Measurements from ENCODE around the gene PAWR. TPM values are rescaled to one million over a fixed set of nuclear protein-coding genes. Genes with fewer than 3 reads are reported as not detected.

Gene PAWR
- total and polyA plus RNA-seq, 10 of the 15 experiments (the other 5 are each of a cell fraction or from before 2014, with no cell fraction given) = 8.1 to 70.6 (median 24.2) TPM

DNA sequence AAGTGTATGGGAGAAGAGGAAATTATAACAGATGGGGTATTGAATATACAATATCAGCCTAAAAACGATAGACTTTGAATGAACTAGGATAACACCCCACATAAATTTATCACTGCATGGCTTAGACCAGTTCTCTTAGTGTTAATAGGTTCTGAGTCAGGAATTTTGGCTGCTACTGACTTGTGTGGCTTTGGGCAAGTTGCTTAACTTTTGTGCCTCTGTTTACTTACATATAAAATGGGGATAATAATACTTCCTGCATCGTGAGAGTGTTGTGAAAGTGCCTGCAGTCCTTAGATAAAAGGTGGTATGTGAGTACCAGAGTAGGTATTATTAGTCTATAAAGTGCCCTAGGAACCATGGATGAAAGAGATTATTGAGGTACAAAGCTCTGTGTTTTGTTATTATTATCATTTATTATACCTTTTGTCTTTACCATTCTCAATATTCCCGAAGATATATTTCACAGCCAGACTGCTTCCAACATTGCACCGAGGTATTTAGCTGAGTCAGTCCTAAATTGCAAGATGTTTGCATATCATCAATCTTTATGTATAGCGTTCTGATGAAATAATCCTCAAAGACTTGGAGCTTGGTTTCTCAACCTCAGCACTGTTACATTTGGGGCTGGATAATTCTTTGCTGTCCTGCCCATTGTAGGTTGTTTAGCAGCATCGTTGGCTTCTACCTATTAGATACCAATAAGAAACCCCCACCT, 2.3 kb upstream of the PAWR start:
- SMC1A ChIA-PET (ENCODE audit: uncharacterized antibody, unreplicated experiment) = interaction anchor here (1.6 to 1.7 kb wide), 2 partner anchors 16 to 33 kb away, joined by 3 to 5 read pairs; no protein-coding TSS in a partner anchor
- TF ChIP-seq NFXL1 (IDR thresholded peaks at IDR 0.05; ENCODE audit: borderline replicate concordance) (no peak), RB1 (IDR thresholded peaks at IDR 0.05; ENCODE audit: borderline replicate concordance) (no peak), POLR2AphosphoS5 (IDR thresholded peaks at IDR 0.05; ENCODE audit: low read length) (no peak), TCF7 (IDR thresholded peaks at IDR 0.05; ENCODE audit: borderline replicate concordance) (no peak), DPF2 (IDR thresholded peaks at IDR 0.05) (no peak), SPI1 (IDR thresholded peaks at IDR 0.05; ENCODE audit: borderline replicate concordance, insufficient read depth, low read depth, low read length) (no peak), GATAD2B (conservative IDR thresholded peaks at IDR 0.05; ENCODE audit: low read depth) (no peak), FOXK2 (IDR thresholded peaks at IDR 0.05) (no peak)
- TF ChIP-seq, protein P1, sequence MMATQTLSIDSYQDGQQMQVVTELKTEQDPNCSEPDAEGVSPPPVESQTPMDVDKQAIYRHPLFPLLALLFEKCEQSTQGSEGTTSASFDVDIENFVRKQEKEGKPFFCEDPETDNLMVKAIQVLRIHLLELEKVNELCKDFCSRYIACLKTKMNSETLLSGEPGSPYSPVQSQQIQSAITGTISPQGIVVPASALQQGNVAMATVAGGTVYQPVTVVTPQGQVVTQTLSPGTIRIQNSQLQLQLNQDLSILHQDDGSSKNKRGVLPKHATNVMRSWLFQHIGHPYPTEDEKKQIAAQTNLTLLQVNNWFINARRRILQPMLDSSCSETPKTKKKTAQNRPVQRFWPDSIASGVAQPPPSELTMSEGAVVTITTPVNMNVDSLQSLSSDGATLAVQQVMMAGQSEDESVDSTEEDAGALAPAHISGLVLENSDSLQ (IDR thresholded peaks at IDR 0.05) = no peak
- TF ChIP-seq, protein P2, sequence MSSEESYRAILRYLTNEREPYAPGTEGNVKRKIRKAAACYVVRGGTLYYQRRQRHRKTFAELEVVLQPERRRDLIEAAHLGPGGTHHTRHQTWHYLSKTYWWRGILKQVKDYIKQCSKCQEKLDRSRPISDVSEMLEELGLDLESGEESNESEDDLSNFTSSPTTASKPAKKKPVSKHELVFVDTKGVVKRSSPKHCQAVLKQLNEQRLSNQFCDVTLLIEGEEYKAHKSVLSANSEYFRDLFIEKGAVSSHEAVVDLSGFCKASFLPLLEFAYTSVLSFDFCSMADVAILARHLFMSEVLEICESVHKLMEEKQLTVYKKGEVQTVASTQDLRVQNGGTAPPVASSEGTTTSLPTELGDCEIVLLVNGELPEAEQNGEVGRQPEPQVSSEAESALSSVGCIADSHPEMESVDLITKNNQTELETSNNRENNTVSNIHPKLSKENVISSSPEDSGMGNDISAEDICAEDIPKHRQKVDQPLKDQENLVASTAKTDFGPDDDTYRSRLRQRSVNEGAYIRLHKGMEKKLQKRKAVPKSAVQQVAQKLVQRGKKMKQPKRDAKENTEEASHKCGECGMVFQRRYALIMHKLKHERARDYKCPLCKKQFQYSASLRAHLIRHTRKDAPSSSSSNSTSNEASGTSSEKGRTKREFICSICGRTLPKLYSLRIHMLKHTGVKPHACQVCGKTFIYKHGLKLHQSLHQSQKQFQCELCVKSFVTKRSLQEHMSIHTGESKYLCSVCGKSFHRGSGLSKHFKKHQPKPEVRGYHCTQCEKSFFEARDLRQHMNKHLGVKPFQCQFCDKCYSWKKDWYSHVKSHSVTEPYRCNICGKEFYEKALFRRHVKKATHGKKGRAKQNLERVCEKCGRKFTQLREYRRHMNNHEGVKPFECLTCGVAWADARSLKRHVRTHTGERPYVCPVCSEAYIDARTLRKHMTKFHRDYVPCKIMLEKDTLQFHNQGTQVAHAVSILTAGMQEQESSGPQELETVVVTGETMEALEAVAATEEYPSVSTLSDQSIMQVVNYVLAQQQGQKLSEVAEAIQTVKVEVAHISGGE (CRISPR knock-in tag; IDR thresholded peaks at IDR 0.05) = no peak
- TF ChIP-seq, protein P3, sequence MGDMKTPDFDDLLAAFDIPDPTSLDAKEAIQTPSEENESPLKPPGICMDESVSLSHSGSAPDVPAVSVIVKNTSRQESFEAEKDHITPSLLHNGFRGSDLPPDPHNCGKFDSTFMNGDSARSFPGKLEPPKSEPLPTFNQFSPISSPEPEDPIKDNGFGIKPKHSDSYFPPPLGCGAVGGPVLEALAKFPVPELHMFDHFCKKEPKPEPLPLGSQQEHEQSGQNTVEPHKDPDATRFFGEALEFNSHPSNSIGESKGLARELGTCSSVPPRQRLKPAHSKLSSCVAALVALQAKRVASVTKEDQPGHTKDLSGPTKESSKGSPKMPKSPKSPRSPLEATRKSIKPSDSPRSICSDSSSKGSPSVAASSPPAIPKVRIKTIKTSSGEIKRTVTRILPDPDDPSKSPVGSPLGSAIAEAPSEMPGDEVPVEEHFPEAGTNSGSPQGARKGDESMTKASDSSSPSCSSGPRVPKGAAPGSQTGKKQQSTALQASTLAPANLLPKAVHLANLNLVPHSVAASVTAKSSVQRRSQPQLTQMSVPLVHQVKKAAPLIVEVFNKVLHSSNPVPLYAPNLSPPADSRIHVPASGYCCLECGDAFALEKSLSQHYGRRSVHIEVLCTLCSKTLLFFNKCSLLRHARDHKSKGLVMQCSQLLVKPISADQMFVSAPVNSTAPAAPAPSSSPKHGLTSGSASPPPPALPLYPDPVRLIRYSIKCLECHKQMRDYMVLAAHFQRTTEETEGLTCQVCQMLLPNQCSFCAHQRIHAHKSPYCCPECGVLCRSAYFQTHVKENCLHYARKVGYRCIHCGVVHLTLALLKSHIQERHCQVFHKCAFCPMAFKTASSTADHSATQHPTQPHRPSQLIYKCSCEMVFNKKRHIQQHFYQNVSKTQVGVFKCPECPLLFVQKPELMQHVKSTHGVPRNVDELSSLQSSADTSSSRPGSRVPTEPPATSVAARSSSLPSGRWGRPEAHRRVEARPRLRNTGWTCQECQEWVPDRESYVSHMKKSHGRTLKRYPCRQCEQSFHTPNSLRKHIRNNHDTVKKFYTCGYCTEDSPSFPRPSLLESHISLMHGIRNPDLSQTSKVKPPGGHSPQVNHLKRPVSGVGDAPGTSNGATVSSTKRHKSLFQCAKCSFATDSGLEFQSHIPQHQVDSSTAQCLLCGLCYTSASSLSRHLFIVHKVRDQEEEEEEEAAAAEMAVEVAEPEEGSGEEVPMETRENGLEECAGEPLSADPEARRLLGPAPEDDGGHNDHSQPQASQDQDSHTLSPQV (IDR thresholded peaks at IDR 0.05) = no peak

More for the DNA sequence above, 2.3 kb upstream of the PAWR start:
- 42% methylated on average over 6 of the region's 6 CpGs for WGBS (ENCODE audit: insufficient coverage, insufficient replicate concordance, low lambda C conversion rate, missing lambda C conversion rate)
- FAIRE-seq (no peak), ATAC-seq (no peak), DNase-seq (ENCODE audit: low read depth, low spot score) (no peak)
- POLR2A ChIA-PET = no interaction called here
- CTCF ChIA-PET = interaction anchor here (0.7 to 2.5 kb wide), 3 partner anchors 45 to 146 kb away, joined by 4 to 9 read pairs (median 5); no protein-coding TSS in a partner anchor
- Histone ChIP-seq H3K27me3 (replicated peaks in 1 of 2; ENCODE audit: control insufficient read depth in 2 of 2, insufficient read depth in 2 of 2, low read length in 1 of 2) (no peaks in the 10 kb centered on the region), H3K9me3 (replicated peaks; ENCODE audit: control insufficient read depth, insufficient read depth, low read length) (no peaks in the 10 kb centered on the region), H2AFZ (ENCODE audit: control insufficient read depth, low read depth, low read length) (no peak overlapping the region), H3K9ac (ENCODE audit: control insufficient read depth, insufficient read depth, low read length) (no peak overlapping the region), H3K27ac (ENCODE audit: control insufficient read depth, insufficient read depth) (no peak overlapping the region), H3K4me2 (ENCODE audit: control insufficient read depth, insufficient read depth) (no peak overlapping the region), H3K4me3 (no peak overlapping the region), H4K20me1 (ENCODE audit: control insufficient read depth, insufficient read depth) (no peaks in the 10 kb centered on the region), H3K79me2 (ENCODE audit: control insufficient read depth, insufficient read depth, low read length) (peaks cover 20% of the 10 kb centered on the region), H3K4me1 (ENCODE audit: control insufficient read depth, insufficient read depth, low read length) (0 out of 2 replicates have a peak, but pooled peaks cover 5% of the 10 kb centered on the region), H3K36me3 (ENCODE audit: control insufficient read depth in 2 of 2, insufficient read depth in 2 of 2, low read length in 1 of 2) (no peaks in the 10 kb centered on the region)
- intact Hi-C loops (cut with micrococcal nuclease; ENCODE audit: unreplicated experiment) = loop anchor here (5.0 kb wide), 2 partner anchors 91 to 244 kb away; partner anchors contain the start of gene PPP1R12A
- no TSS peak for BruUV-seq (replicated peaks)
- in situ Hi-C loops (cut with MboI) = no loop called here
- RAD21 ChIA-PET (ENCODE audit: unreplicated experiment) = interaction anchor here (0.7 to 1.6 kb wide), 4 partner anchors 11 to 273 kb away, joined by 3 read pairs; no protein-coding TSS in a partner anchor
